Tibial nerve (tissue), 4 donors: ENCODE data around the gene NEIL1.

ENCODE experiments used
- CTCF ChIP-seq, 5 experiments: fragments of 200-600 bp in 3 of 5; fragments of 450-650 bp in 2 of 5; sonication (generic) in 3 of 5; IDR thresholded peaks; one replicate each; pipeline ENCODE4 v1.5.1; 2016 to 2019; ENCODE audit warnings: antibody characterized with exemption in 5 of 5, mild to moderate bottlenecking in 3 of 5, moderate library complexity in 2 of 5
- EP300 ChIP-seq, 2 donors: sonication (generic); formaldehyde crosslinking; IDR thresholded peaks; one replicate each; pipeline ENCODE4 v1.6.1; 2017; ENCODE audit warnings: antibody characterized with exemption in 2 of 2, mild to moderate bottlenecking in 1 of 2
- POLR2A ChIP-seq, 2 donors: fragments of 450-650 bp; IDR thresholded peaks; one replicate each; pipeline ENCODE4 v1.6.1; 2017; ENCODE audit warnings: antibody characterized with exemption in 2 of 2, mild to moderate bottlenecking in 2 of 2, moderate library complexity in 2 of 2

- TF ChIP-seq CTCF (IDR thresholded peaks at IDR 0.05) (peak in 1 of 5 experiments; percentile 76), EP300 (IDR thresholded peaks at IDR 0.05) (no peak), POLR2A (IDR thresholded peaks at IDR 0.05) (no peak)
Measured at GRCh38 chr15:75367406-75367912, 20.6 kb downstream of the NEIL1 start.
